Transverse colon (tissue), 4 donors: Measurements from ENCODE around the gene AMOTL2.

Source experiments
- EP300 ChIP-seq: sonication (generic); formaldehyde crosslinking; IDR thresholded peaks from one replicate; pipeline ENCODE4 v1.6.1; 2017; ENCODE audit warnings: antibody characterized with exemption, low read depth
- POLR2A ChIP-seq: fragments of 450-650 bp; IDR thresholded peaks from one replicate; pipeline ENCODE4 v1.6.1; 2016; ENCODE audit warnings: antibody characterized with exemption, mild to moderate bottlenecking, moderate library complexity
- POLR2AphosphoS5 ChIP-seq, 3 donors: sonication (generic); formaldehyde crosslinking; IDR thresholded peaks; one replicate each; pipeline ENCODE4 v1.6.1; 2016; ENCODE audit warnings: antibody characterized with exemption in 3 of 3
- TF ChIP-seq, protein P1 (sequence below), 5 experiments: fragments of 200-600 bp in 3 of 5; fragments of 450-650 bp in 2 of 5; sonication (generic) in 3 of 5; IDR thresholded peaks; 1 replicate in 2 of 5; 2 replicates in 3 of 5; pipeline ENCODE4 v1.5.1; 2016 to 2017; ENCODE audit warnings: antibody characterized with exemption in 5 of 5, inconsistent platforms in 3 of 5, mild to moderate bottlenecking in 2 of 5, moderate library complexity in 1 of 5

DNA sequence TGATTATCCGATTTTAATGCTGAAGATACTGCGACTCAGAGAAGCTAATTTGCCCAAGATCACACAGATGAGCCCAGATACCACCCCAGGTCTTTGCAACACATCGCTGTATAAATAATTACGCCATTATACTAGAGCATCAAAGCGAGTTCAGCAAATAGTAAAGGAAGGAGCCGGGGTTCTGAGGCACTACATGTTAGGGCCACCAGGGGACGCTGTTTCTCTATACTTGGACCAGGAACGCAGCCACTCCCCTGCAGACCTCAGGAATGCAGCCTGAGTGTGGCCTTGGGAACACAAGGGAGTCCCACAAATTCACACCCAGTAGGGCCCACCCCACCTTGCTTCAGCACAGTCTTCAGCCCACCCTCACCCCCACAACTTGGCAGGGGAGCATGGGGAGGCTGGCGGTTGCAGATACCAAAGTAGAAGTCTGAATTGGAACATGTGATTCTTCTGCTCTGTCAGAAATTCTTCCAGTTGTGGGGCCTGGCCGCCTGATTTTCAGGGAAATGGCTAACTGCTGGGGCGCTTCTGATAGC, 65.8 kb downstream of the AMOTL2 start:
- TF ChIP-seq, protein P1, sequence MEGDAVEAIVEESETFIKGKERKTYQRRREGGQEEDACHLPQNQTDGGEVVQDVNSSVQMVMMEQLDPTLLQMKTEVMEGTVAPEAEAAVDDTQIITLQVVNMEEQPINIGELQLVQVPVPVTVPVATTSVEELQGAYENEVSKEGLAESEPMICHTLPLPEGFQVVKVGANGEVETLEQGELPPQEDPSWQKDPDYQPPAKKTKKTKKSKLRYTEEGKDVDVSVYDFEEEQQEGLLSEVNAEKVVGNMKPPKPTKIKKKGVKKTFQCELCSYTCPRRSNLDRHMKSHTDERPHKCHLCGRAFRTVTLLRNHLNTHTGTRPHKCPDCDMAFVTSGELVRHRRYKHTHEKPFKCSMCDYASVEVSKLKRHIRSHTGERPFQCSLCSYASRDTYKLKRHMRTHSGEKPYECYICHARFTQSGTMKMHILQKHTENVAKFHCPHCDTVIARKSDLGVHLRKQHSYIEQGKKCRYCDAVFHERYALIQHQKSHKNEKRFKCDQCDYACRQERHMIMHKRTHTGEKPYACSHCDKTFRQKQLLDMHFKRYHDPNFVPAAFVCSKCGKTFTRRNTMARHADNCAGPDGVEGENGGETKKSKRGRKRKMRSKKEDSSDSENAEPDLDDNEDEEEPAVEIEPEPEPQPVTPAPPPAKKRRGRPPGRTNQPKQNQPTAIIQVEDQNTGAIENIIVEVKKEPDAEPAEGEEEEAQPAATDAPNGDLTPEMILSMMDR (IDR thresholded peaks at IDR 0.05) = peak; percentile 99 to 100 (median 100)
- TF ChIP-seq POLR2AphosphoS5 (IDR thresholded peaks at IDR 0.05) = no peak
- no peak for TF ChIP-seq EP300
- no peak for TF ChIP-seq POLR2A
